K562 (cell line): ENCODE measurements around the gene NRXN3. TPM values are rescaled to one million over a fixed set of nuclear protein-coding genes. Genes with fewer than 3 reads are reported as not detected.

Experiments used
- ATAC-seq: fragments of 200-7000 bp; cut with Tn5 transposase; 3 replicates; pipeline ENCODE4 v1.9.1; 2020; ENCODE audit warnings: moderate library complexity
- BruUV-seq: library from RNA; stranded (reverse); fragments of 400-500 nt; replicated peaks from 2 replicates; lab custom pipeline; 2021; lab: Mats Ljungman, UMichigan
- CTCF ChIA-PET: fragments of 300-600 bp; formaldehyde crosslinking; extraction: SDS; loops from one replicate; lab custom pipeline; 2021; ENCODE audit warnings: low intra/inter-chr PET ratio; lab: Yijun Ruan, JAX
- POLR2A ChIA-PET: fragments of 300-600, 350-650 bp; sonication (Branson Sonifier 250); formaldehyde crosslinking; extraction: SDS; loops from one replicate; lab custom pipeline; 2021; ENCODE audit warnings: antibody characterized with exemption, inconsistent platforms; lab: Yijun Ruan, JAX
- DNase-seq, 4 experiments: peaks; one replicate each; pipeline versions ENCODE4 v3.0.0 to v3.0.0-alpha.2; 2011 to 2018; ENCODE audit warnings: low spot score in 3 of 4, mixed read lengths in 3 of 4; ENCODE audit errors: extremely low read depth in 1 of 4
- FAIRE-seq: peaks from 2 replicates; lab custom pipeline; 2011; peaks lifted over from hg19 to GRCh38; lab: Jason Lieb, UNC
- H2AFZ ChIP-seq: 2 replicates; pipeline ENCODE4 v1.6.0; 2011; ENCODE audit warnings: low read depth, low read length, control low read depth, inconsistent platforms
- H3K27ac ChIP-seq: fragments of 200-600 bp; 3 replicates; pipeline ENCODE4 v1.8.0; 2011; ENCODE audit warnings: low read depth, mild to moderate bottlenecking, control low read depth, inconsistent platforms, low read length, moderate library complexity, mixed read lengths; ENCODE audit errors: extremely low read depth
- H3K27me3 ChIP-seq, 2 experiments: fragments of 300-600 bp in 1 of 2; 2 replicates in 1 of 2; 3 replicates in 1 of 2; pipeline versions ENCODE4 v1.6.0 to v1.8.0; 2011; ENCODE audit warnings: inconsistent platforms in 2 of 2, low read length in 2 of 2, mild to moderate bottlenecking in 1 of 2, mixed read lengths in 1 of 2, moderate library complexity in 1 of 2; ENCODE audit not compliant: control insufficient read depth in 2 of 2, insufficient read depth in 2 of 2
- H3K36me3 ChIP-seq: fragments of 300-600 bp; 3 replicates; pipeline ENCODE4 v1.8.0; 2011; ENCODE audit warnings: mild to moderate bottlenecking, low read length, inconsistent platforms; ENCODE audit not compliant: control insufficient read depth, insufficient read depth
- H3K4me1 ChIP-seq, 2 experiments: fragments of 200-600 bp in 1 of 2; replicated peaks in 1 of 2; 2 replicates in 1 of 2; 3 replicates in 1 of 2; pipeline versions ENCODE4 v1.5.1 to v1.8.0; 2011; ENCODE audit warnings: inconsistent platforms in 2 of 2, low read length in 2 of 2, mild to moderate bottlenecking in 1 of 2, mixed read lengths in 1 of 2, moderate library complexity in 1 of 2; ENCODE audit not compliant: control insufficient read depth in 2 of 2, insufficient read depth in 2 of 2
- H3K4me2 ChIP-seq: 2 replicates; pipeline ENCODE4 v1.6.1; 2011; ENCODE audit warnings: low read length, control low read depth, inconsistent platforms, mixed read lengths; ENCODE audit not compliant: insufficient read depth
- H3K4me3 ChIP-seq: fragments of 200-600 bp; sonication (generic), shearing (Covaris generic); 2 replicates; pipeline ENCODE4 v1.5.1; 2016; ENCODE audit warnings: control low read depth, inconsistent platforms
- H3K79me2 ChIP-seq: fragments of 200-600 bp; 3 replicates; pipeline ENCODE4 v1.8.0; 2011; ENCODE audit warnings: low read length, inconsistent platforms; ENCODE audit not compliant: control insufficient read depth, insufficient read depth
- H3K9ac ChIP-seq, 2 experiments: 2 replicates each; pipeline versions ENCODE4 v1.6.0 to v1.6.1; 2011; ENCODE audit warnings: low read depth in 2 of 2, low read length in 2 of 2, control low read depth in 1 of 2, inconsistent platforms in 1 of 2, mild to moderate bottlenecking in 1 of 2, mixed read lengths in 1 of 2; ENCODE audit not compliant: insufficient read depth in 1 of 2
- H3K9me1 ChIP-seq: one replicate; pipeline ENCODE4 v1.6.0; 2011; ENCODE audit warnings: inconsistent platforms, mild to moderate bottlenecking, low read length, moderate library complexity; ENCODE audit not compliant: control insufficient read depth, insufficient read depth
- H3K9me3 ChIP-seq: replicated peaks from 2 replicates; pipeline ENCODE4 v1.5.1; 2011; ENCODE audit warnings: low read depth, low read length, inconsistent platforms; ENCODE audit not compliant: control insufficient read depth, insufficient read depth
- H4K20me1 ChIP-seq: replicated peaks from 2 replicates; pipeline ENCODE4 v1.6.1; 2011; ENCODE audit warnings: low read length, inconsistent platforms, mixed read lengths; ENCODE audit not compliant: control insufficient read depth, insufficient read depth
- EGR1 ChIP-seq: fragments of 450-650 bp; conservative IDR thresholded peaks from 2 replicates; pipeline ENCODE4 v1.6.1; 2017; ENCODE audit warnings: mild to moderate bottlenecking
- EWSR1 ChIP-seq: fragments of 450-650 bp; IDR thresholded peaks from 2 replicates; pipeline ENCODE4 v1.6.1; 2018; ENCODE audit warnings: borderline replicate concordance, mild to moderate bottlenecking, low read depth, moderate library complexity; ENCODE audit not compliant: partially characterized antibody
- HNRNPK ChIP-seq: fragments of 200-400 bp; formaldehyde crosslinking; IDR thresholded peaks from one replicate; pipeline ENCODE4 v1.6.1; 2018; ENCODE audit warnings: mild to moderate bottlenecking, low read depth, low read length; ENCODE audit not compliant: poor library complexity, severe bottlenecking
- KAT2B ChIP-seq: IDR thresholded peaks from one replicate; pipeline ENCODE4 v1.6.1; 2012; ENCODE audit warnings: low read depth, mild to moderate bottlenecking, control low read depth, inconsistent platforms, low read length, moderate library complexity
- MCM2 ChIP-seq: fragments of 450-650 bp; IDR thresholded peaks from 2 replicates; pipeline ENCODE4 v1.6.1; 2017; ENCODE audit warnings: low read depth, mild to moderate bottlenecking
- NFATC3 ChIP-seq: fragments of 450-650 bp; IDR thresholded peaks from 2 replicates; pipeline ENCODE4 v1.6.1; 2017; ENCODE audit warnings: mild to moderate bottlenecking
- NR4A1 ChIP-seq, 2 experiments: fragments of 250-450 bp in 1 of 2; fragments of 450-650 bp in 1 of 2; sonication (Bioruptor Pico) in 1 of 2; IDR thresholded peaks; 2 replicates each; pipeline versions ENCODE4 v1.4.0 to v1.6.1; 2016 to 2020; ENCODE audit warnings: mild to moderate bottlenecking in 2 of 2, missing compliant biosample characterization in 1 of 2, missing genetic modification characterization in 1 of 2, moderate library complexity in 1 of 2
- PCBP2 ChIP-seq: fragments of 200-400 bp; formaldehyde crosslinking; IDR thresholded peaks from 2 replicates; pipeline ENCODE4 v1.6.1; 2018; ENCODE audit warnings: low read length, low read depth, mild to moderate bottlenecking, moderate library complexity; ENCODE audit not compliant: poor library complexity, severe bottlenecking
- PHF8 ChIP-seq: fragments of 200-600 bp; sonication (generic); IDR thresholded peaks from 2 replicates; pipeline ENCODE4 v1.6.1; 2012; ENCODE audit warnings: mixed run types, mild to moderate bottlenecking, inconsistent platforms, low read length, moderate library complexity, borderline replicate concordance
- POLR3A ChIP-seq: IDR thresholded peaks from 2 replicates; pipeline ENCODE4 v1.6.1; 2011; ENCODE audit warnings: borderline replicate concordance, mild to moderate bottlenecking, moderate library complexity; ENCODE audit not compliant: insufficient read length, insufficient read depth; ENCODE audit errors: extremely low read depth
- WHSC1 ChIP-seq: IDR thresholded peaks from one replicate; pipeline ENCODE4 v1.6.1; 2012; ENCODE audit warnings: low read length, control low read depth, inconsistent platforms
- ZC3H4 ChIP-seq: sonication (generic); formaldehyde crosslinking; IDR thresholded peaks from 2 replicates; pipeline ENCODE4 v1.9.0; 2021; ENCODE audit warnings: missing genetic modification reagents, borderline replicate concordance
- ZNF584 ChIP-seq: fragments of 200-800 bp; sonication (Bioruptor generic); IDR thresholded peaks from 2 replicates; pipeline ENCODE4 v1.6.1; 2016; ENCODE audit warnings: low read depth, mild to moderate bottlenecking, missing genetic modification characterization, missing compliant biosample characterization
- WGBS: fragments of 100-300 bp; shearing (Covaris generic); methylation state at CpG from one replicate; pipeline ENCODE4 v1.1.6; 2016; ENCODE audit warnings: low coverage, mixed read lengths; ENCODE audit not compliant: insufficient coverage; ENCODE audit errors: missing lambda C conversion rate; 5-methylcytosine and 5-hydroxymethylcytosine counted together
- in situ Hi-C: fragments of 300-500 bp; cut with MboI; formaldehyde crosslinking; loops from 4 replicates; pipeline ENCODE4 v1.15.0; 2018; ENCODE audit warnings: inconsistent platforms, mixed read lengths
- intact Hi-C: fragments of 100-400 bp; cut with micrococcal nuclease; formaldehyde crosslinking; loops from 2 replicates; pipeline ENCODE4 v1.14.2; 2022
- polyA plus RNA-seq, 8 experiments: library from polyadenylated mRNA; depleted of rRNA in 4 of 8; stranded (reverse) in 5 of 8; unstranded in 3 of 8; fragments of >200 nt; fragmentation: Nextera tagmentation in 2 of 8; fragmentation: Illumina TruSeq in 1 of 8; extraction: Ambion mirVana in 2 of 8; extraction: Trizol in 1 of 8; gene quantifications; 2 replicates each; pipeline versions ENCODE4 v1.2.1 to v1.2.3, GENCODE V29; 2011 to 2014; ENCODE audit warnings: inconsistent platforms in 1 of 8, missing spikeins in 1 of 8
- total RNA-seq, 7 experiments: library from RNA; depleted of rRNA in 6 of 7; stranded (reverse); fragments of >200 nt in 6 of 7; fragmentation: Illumina TruSeq in 2 of 7; extraction: Trizol in 2 of 7; gene quantifications; 2 replicates each; pipeline versions ENCODE4 v1.2.1 to v1.2.3, GENCODE V29; 2011 to 2021; ENCODE audit warnings: low replicate concordance in 1 of 7
- TF ChIP-seq, protein P1 (sequence below): sonication (generic); formaldehyde crosslinking; IDR thresholded peaks from 2 replicates; pipeline ENCODE4 v1.8.1; 2023; ENCODE audit warnings: mild to moderate bottlenecking, missing genetic modification reagents, moderate library complexity
- TF ChIP-seq, protein P2 (sequence below): fragments of 250-450 bp; sonication (Bioruptor Pico); IDR thresholded peaks from 2 replicates; pipeline ENCODE4 v1.9.0; 2021; ENCODE audit warnings: mild to moderate bottlenecking
- TF ChIP-seq, protein P3 (sequence below): fragments of 250-450 bp; sonication (Bioruptor Pico); IDR thresholded peaks from 2 replicates; pipeline ENCODE4 v1.5.0; 2020; ENCODE audit warnings: mild to moderate bottlenecking

Gene NRXN3
- total and polyA plus RNA-seq, 9 of the 15 experiments (the other 6 are each of a cell fraction or from before 2014, with no cell fraction given) = 0.09 TPM; not detected in 8

DNA sequence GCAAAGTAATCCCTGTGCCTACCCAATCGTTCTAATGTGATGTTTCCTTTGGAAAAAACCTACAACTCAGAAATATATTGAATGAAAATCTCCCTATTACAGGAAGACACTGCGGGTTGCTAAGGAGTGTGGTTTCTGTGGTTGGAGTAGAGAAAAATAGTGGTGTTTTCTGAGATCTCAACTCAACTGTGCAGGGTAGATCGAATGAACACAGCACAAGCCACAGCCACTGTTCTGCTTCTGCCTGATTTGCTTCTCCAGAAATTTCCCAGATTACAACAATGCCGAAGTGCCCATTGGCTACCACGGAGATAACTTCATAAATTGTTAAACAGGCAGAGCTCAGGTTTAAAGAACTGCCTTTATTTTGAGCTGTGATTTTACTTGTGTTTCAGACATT lies 1560.8 kb downstream of the NRXN3 start:
- FAIRE-seq (no peak), DNase-seq (no peak), ATAC-seq (no peak)
- CTCF ChIA-PET = no interaction called here
- Histone ChIP-seq H3K27ac (no peak overlapping the region), H3K27me3 (no peaks in the 10 kb centered on the region), H3K9me3 (no peaks in the 10 kb centered on the region), H2AFZ (no peak overlapping the region), H3K9ac (no peak overlapping the region), H3K4me3 (no peak overlapping the region), H3K4me2 (no peak overlapping the region), H3K4me1 (no peaks in the 10 kb centered on the region), H4K20me1 (no peaks in the 10 kb centered on the region), H3K36me3 (no peaks in the 10 kb centered on the region), H3K9me1 (no peaks in the 10 kb centered on the region)
- WGBS = 0% methylated on average over 5 of the region's 5 CpGs
- intact Hi-C loops (no loop called here), in situ Hi-C loops (no loop called here)
- POLR2A ChIA-PET = interaction anchor here (0.5 kb wide), 1 partner anchor 26 kb away, joined by 3 read pairs; no protein-coding TSS in a partner anchor
- BruUV-seq = no TSS peak
- TF ChIP-seq, protein P1, sequence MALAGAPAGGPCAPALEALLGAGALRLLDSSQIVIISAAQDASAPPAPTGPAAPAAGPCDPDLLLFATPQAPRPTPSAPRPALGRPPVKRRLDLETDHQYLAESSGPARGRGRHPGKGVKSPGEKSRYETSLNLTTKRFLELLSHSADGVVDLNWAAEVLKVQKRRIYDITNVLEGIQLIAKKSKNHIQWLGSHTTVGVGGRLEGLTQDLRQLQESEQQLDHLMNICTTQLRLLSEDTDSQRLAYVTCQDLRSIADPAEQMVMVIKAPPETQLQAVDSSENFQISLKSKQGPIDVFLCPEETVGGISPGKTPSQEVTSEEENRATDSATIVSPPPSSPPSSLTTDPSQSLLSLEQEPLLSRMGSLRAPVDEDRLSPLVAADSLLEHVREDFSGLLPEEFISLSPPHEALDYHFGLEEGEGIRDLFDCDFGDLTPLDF (CRISPR knock-in tag) = no peak
- TF ChIP-seq, protein P2, sequence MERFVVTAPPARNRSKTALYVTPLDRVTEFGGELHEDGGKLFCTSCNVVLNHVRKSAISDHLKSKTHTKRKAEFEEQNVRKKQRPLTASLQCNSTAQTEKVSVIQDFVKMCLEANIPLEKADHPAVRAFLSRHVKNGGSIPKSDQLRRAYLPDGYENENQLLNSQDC (CRISPR knock-in tag) = no peak
- TF ChIP-seq ZC3H4 (CRISPR knock-in tag) (no peak), HNRNPK (no peak), KAT2B (no peak), PHF8 (no peak), PCBP2 (no peak), EGR1 (no peak), EWSR1 (no peak), ZNF584 (CRISPR knock-in tag) (no peak), WHSC1 (no peak), POLR3A (no peak), NR4A1 (CRISPR knock-in tag; IDR thresholded peaks at IDR 0.05) (no peak), NR4A1 (tag; IDR thresholded peaks at IDR 0.05) (no peak), MCM2 (no peak), NFATC3 (no peak)
- TF ChIP-seq, protein P3, sequence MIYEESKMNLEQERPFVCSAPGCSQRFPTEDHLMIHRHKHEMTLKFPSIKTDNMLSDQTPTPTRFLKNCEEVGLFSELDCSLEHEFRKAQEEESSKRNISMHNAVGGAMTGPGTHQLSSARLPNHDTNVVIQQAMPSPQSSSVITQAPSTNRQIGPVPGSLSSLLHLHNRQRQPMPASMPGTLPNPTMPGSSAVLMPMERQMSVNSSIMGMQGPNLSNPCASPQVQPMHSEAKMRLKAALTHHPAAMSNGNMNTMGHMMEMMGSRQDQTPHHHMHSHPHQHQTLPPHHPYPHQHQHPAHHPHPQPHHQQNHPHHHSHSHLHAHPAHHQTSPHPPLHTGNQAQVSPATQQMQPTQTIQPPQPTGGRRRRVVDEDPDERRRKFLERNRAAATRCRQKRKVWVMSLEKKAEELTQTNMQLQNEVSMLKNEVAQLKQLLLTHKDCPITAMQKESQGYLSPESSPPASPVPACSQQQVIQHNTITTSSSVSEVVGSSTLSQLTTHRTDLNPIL (CRISPR knock-in tag) = no peak
- TF ChIP-seq, all 486 proteins: peak for 0
- H3K79me2 ChIP-seq = no peaks in the 10 kb centered on the region
